ENCODE measurements around the gene ZNRF1. TPM values are rescaled to one million over a fixed set of nuclear protein-coding genes. Genes with fewer than 3 reads are reported as not detected.
"Not testable (repeated sequence)": the region's sequence is repeated elsewhere in the genome, so short reads cannot be mapped to it uniquely, and the experiment has no call there.

ZNRF1 gene
- total and polyA plus RNA-seq, 10 donors: 1.4 to 13.4 (median 6.4) TPM

DNA sequence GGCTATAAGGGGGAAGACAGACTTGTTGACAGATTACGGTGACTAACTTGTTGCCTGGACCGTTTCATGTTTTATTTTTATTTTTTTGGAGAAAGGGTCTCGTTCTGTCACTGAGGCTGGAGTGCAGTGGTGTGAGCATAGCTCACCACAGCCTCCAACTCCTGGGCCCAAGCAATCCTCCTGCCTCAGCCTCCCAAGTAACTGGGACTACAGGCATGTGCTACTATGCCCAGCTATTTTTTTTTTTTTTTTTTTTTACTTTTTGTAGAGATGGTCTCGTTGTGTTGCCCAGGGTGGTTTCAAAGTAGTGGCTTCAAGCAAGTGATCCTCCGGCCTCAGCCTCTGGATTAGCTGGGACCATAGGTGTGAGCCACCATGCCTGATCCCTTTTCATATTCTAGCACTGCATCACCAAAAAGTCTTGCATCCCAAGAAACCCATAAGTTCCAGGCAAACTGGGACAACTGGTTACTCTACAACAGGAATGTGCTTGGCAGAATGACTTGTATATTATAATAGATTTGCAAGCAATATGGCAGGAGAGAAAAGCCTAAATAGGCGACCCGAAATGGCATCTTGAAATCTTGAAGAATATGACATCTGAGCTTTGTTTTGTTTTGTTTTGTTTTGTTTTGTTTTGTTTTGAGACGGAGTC, 11.7 kb upstream of the ZNRF1 start:
- no peak for DNase-seq
- H3K4me3 ChIP-seq: no peak overlapping the region
- no peaks in the 10 kb centered on the region for H3K9me3 ChIP-seq
- TF ChIP-seq POLR2AphosphoS5 (IDR thresholded peaks at IDR 0.05) (no peak), CTCF (IDR thresholded peaks at IDR 0.05 in 8 of 11, conservative IDR thresholded peaks at IDR 0.05 in 3 of 11) (no peak), POLR2A (IDR thresholded peaks at IDR 0.05) (no peak)
- no peak overlapping the region for H3K27ac ChIP-seq
- peaks cover 3 to 31% (median 20%) of the 10 kb centered on the region in 6 donors for H3K4me1 ChIP-seq
- H3K27me3 ChIP-seq (replicated peaks in 1 of 7): no peaks in the 10 kb centered on the region
- 72 to 94% (median 79%) methylated on average over 8 of the region's 8 CpGs for WGBS, 5 donors
- no peaks in the 10 kb centered on the region for H3K36me3 ChIP-seq
- intact Hi-C loops (cut with DNase I; ENCODE audit: low total_unique reads): no loop called here

DNA sequence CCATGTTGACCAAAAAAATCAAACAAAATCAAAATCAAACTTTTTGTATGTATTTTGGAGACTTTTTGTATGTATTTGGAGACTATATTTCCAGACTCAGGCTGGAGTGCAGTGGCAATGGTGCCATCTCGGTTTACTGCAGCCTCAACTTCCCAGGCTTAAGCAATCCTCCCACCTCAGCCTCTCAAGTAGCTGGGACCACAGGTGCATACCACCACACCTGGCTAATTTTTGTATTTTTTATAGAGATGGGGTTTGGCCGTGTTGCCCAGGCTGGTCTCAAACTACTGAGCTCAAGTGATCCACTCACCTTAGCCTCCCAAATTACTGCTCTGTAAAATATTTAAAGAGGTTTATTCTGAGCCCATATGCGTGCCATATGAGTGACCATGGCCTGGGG, 9.0 kb upstream of the ZNRF1 start:
- H3K9me3 ChIP-seq; H3K27me3 ChIP-seq (replicated peaks in 1 of 7); H3K4me1 ChIP-seq; DNase-seq; H3K27ac ChIP-seq; H3K4me3 ChIP-seq; intact Hi-C loops (cut with DNase I; ENCODE audit: low total_unique reads); H3K36me3 ChIP-seq: not testable (repeated sequence)
- 84 to 92% (median 87%) methylated on average over 3 of the region's 3 CpGs for WGBS, 5 donors

GRCh38 chr16:74990832-74991231, 8.0 kb upstream of the ZNRF1 start:
- H3K4me1 ChIP-seq: no peaks in the 10 kb centered on the region
- intact Hi-C loops (cut with DNase I; ENCODE audit: low total_unique reads): no loop called here
- no peak for DNase-seq
- no peak overlapping the region for H3K4me3 ChIP-seq
- TF ChIP-seq POLR2A (IDR thresholded peaks at IDR 0.05) (no peak), CTCF (IDR thresholded peaks at IDR 0.05 in 8 of 11, conservative IDR thresholded peaks at IDR 0.05 in 3 of 11) (no peak), POLR2AphosphoS5 (IDR thresholded peaks at IDR 0.05) (no peak)
- peaks cover 0 to 11% (median 0%) of the 10 kb centered on the region in 7 donors for H3K27me3 ChIP-seq (replicated peaks in 1 of 7)
- no peak overlapping the region for H3K27ac ChIP-seq
- WGBS, 5 donors: 94 to 97% (median 95%) methylated on average over 10 of the region's 10 CpGs
- H3K9me3 ChIP-seq: no peaks in the 10 kb centered on the region
- no peaks in the 10 kb centered on the region for H3K36me3 ChIP-seq

- H3K4me3 ChIP-seq: no peak overlapping the region
- H3K27me3 ChIP-seq (replicated peaks in 1 of 7): peaks cover 0 to 15% (median 0%) of the 10 kb centered on the region in 7 donors
- H3K9me3 ChIP-seq: no peaks in the 10 kb centered on the region
- whole genome bisulfite sequencing, 5 donors: 77 to 90% (median 83%) methylated on average over 5 of the region's 5 CpGs
- intact Hi-C loops (cut with DNase I; ENCODE audit: low total_unique reads): no loop called here
- no peak for DNase-seq
- no peak for TF ChIP-seq CTCF (IDR thresholded peaks at IDR 0.05 in 8 of 11, conservative IDR thresholded peaks at IDR 0.05 in 3 of 11)
- no peak for TF ChIP-seq POLR2A (IDR thresholded peaks at IDR 0.05)
- TF ChIP-seq POLR2AphosphoS5 (IDR thresholded peaks at IDR 0.05): no peak
- H3K27ac ChIP-seq: no peak overlapping the region
- H3K4me1 ChIP-seq: no peaks in the 10 kb centered on the region
- H3K36me3 ChIP-seq: no peaks in the 10 kb centered on the region
Measured at GRCh38 chr16:74991268-74991592, 7.6 kb upstream of the ZNRF1 start.
